GM19240 (cell line): ENCODE data around the gene PDE4D.
A peak's percentile ranks its signal among the peaks of the same experiment; 100 is the strongest.
"Not testable (repeated sequence)": the region's sequence is repeated elsewhere in the genome, so short reads cannot be mapped to it uniquely, and the experiment has no call there.

Source experiments
- DNase-seq: peaks from one replicate; pipeline ENCODE4 v3.0.0; 2011; ENCODE audit warnings: low spot score; ENCODE audit not compliant: insufficient read length

Gene PDE4D

GRCh38 chr5:59587489-59588337, 305.8 kb downstream of the PDE4D start:
- DNase-seq, result no peak

DNA sequence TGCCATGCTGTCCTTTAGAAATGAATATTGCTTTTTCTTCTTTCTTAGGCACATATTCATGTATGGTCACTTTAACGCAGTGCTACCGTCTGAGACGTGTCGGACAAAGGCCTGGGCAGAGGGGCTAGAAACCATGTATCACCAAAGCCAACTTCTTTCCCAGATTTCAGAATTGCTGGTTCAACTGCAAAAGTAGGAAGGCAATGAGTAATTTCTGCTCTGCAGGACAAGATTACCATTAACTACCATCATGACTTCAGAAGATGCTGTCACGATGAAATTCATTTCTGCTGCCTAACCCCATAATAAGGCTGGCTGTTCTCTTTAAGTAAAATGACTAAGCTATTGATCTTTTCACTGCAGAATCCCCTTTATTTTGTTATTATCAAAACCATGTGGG, 306.7 kb downstream of the PDE4D start:
- no peak for DNase-seq

- DNase-seq, result no peak
These were observed 308.4 kb downstream of the PDE4D start for GRCh38 chr5:59584858-59585846.

DNA sequence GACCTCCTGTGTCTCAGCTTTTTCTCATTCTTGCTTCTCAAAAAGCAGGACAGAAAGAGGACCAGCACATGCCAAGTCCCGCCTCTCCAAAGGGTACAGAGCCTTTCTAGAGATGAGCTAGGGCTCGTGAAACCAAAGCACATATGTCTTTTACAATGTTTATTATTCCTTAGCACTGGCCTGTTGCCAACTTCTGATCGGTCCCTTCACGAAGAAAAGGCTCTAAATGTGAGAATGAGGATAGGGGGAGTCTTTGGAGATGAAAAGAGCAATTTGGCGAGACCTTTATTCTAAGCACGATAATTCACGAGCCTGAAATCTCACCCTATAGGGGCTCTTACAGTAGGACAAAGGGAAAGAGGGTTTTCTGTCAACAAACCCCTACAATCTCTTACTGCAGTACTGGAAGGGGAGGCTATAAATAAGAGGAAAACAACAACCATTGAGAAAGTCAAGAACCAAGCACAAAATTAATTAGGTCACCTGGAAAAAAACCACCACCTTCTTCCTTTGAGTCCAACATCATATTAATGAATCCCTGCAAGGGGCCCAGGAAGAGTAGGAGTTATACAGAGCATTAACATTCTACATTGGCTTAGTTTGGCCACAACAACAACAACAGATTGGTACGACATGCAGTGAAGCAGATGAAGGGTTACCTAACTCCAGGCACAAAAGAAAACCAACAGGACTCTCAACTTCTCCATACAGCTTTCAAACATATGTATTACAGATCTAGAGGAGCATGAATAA, 309.5 kb downstream of the PDE4D start:
- no peak for DNase-seq

DNA sequence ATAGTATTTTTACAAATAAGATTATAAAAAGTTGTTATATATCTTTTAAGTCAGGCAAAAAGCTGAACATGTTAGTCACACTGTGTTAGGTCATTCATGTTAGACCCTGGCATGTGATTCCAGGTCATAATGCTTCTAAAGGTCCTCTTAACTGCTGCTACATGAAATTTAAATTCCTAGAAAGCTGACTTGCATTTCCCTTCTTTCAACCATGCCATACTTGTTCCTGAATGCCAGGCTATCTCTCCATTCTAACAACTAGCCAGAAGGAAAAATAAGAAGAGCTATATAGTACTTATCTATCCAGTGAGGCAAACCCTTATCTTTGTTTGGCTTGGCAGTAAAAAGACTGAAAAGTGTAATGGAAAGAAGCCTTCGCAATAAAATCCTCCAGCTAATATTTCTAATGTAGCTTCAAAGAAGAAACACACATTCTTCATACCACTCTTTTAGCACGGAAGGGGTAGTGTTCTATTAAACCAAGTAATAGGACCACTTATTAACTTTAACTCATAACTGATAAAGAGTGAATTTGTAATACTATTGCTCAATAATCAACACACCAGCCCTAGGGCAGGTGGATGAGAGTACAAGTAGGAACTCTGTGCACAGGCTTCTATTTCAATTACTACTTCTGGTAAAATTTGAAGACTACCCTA, 310.2 kb downstream of the PDE4D start:
- no peak for DNase-seq

- DNase-seq, result no peak
These were observed 310.8 kb downstream of the PDE4D start for GRCh38 chr5:59582746-59583145.

DNA sequence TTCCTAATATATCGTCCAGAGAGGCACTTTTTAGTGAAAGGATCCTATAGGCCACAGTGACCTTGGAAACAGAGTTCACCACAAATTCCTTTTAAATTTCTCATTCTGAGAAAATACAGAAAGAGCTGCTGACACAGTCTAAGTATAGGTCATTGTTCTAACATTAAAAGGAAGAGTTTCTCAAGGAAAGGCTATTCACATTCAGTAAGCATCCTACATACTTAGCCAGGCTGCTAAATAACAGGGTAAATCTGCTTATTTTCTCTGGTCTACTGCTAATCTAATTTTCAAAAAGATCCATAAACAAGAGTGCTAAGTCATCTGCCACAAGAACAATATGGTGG, 313.7 kb downstream of the PDE4D start:
- DNase-seq, result no peak

- DNase-seq, result no peak
These were observed 314.3 kb downstream of the PDE4D start for GRCh38 chr5:59579101-59579823.

GRCh38 chr5:59577485-59577884, 316.0 kb downstream of the PDE4D start:
- no peak for DNase-seq

- no peak for DNase-seq
These were observed 317.7 kb downstream of the PDE4D start for GRCh38 chr5:59575648-59576445.

DNA sequence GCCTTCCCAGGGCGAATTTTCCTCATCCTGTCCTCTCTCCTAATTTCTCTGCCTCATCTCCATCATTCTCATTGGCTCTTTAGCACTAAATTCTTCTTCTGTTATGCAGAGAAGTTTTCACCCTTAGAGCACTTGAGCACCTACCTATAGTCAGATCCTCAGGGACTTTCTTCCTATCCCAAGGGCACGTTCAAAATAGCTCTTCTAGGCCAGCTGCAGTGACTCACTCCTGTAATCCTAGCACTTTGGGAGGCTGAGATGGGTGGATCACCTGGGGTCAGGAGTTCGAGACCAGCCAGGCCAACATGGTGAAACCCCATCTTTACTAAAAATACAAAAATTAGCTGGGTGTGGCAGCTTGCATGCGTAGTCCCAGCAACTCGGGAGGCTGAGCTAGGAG, 320.0 kb downstream of the PDE4D start:
- DNase-seq, result not testable (repeated sequence)

DNA sequence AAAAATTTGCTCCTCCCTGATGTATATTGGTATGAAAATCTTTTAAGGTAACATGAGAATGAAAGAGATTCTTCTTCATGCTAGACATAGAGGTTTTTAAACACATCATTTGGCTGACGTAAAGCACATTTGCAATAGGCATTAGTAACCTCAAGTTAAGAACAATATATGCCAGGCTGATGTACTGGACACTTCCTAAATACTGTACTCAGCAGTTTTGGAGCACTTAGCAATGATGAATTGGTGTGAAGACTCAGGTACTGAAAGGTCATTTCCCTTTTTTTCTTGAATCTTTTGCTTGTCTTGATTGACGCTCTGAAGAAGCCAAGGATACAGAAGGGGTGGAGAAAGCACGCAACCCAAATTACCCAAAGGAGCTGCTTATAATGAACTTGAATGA, 322.5 kb downstream of the PDE4D start:
- no peak for DNase-seq

GRCh38 chr5:59569608-59570334, 323.8 kb downstream of the PDE4D start:
- no peak for DNase-seq

- no peak for DNase-seq
These were observed 324.4 kb downstream of the PDE4D start for GRCh38 chr5:59569158-59569557.

DNA sequence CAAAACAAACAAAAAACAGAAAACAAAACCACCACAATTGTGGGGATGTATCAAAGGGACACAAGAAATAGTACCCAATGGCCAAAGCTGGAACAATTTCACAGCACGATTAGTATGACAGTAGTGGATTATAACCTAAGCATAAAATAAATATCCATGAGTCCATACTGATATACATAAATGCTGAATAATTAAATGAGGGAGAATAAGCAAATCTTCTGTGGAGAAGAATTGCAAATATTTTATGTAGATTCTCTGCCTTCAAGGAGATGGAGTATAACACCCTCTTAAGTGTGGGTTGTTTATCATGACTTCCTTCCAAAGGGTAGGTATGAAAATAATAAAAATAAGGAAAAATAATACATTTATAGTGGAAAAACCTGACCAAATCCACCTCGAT, 325.4 kb downstream of the PDE4D start:
- no peak for DNase-seq

DNA sequence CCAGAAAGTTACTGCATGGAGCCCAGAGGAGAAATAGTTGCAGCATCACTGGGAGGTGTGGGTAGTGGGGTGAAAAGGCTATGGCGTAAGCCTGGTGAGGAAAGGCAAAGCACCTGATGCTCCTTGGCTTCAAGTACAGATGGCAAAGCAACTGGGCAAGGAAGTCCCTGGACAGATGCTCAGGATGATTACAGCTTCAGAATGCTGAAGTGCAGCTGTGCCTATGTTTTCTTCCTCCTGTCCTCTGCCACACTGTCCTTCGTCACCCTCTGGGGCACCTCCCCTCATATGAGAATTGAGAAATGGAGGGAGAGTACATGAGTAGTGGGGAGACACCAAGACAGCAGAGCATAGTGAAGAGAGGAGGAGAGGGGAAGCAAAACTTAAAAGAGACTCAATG, 328.0 kb downstream of the PDE4D start:
- DNase-seq, result no peak

- DNase-seq, result no peak
These were observed 328.6 kb downstream of the PDE4D start for GRCh38 chr5:59564895-59565294.

DNA sequence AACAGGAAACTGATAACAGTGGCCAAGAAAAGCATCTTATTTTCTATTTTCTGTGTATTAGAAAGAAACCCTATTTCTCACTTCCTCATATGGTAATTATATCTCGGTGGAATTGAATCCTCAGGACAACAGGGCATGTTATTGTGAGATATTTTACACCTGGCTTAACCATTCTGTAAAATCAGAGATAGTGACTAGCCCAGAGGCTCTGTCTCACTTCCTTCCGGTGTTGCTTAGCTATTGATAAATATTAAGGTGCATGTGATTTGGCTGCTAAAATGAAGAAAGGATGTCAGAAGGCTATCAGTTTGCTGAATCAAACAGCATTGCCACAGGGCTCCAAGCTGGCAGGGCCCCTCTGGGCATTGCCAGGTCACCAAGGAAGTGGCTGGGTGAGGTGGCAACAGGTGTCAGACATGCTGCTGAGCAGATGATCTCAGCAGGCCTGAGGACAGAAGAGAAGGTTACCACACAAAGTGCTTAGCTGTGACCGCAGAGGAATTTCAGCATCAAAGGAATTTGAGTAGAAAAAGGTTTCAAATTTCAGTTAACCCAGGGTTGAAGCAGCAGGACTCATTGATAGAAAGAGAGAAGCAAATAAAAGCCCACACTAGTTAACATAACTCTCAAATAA, 330.7 kb downstream of the PDE4D start:
- peak; percentile 9 for DNase-seq
